ENCODE measurements around the gene S100A16.

- TF ChIP-seq EZH2 (IDR thresholded peaks at IDR 0.05) (no peak), POLR2AphosphoS5 (IDR thresholded peaks at IDR 0.05; ENCODE audit: borderline replicate concordance, low read depth, low read length) (no peak)
These were observed 20.2 kb downstream of the S100A16 start for GRCh38 chr1:153592748-153593147.
